H1 (cell line): ENCODE data around the gene SRSF3. TPM values are rescaled to one million over a fixed set of nuclear protein-coding genes. Genes with fewer than 3 reads are reported as not detected.

Experiments used
- CHD7 ChIP-seq: fragments of 300-600 bp; sonication (generic); IDR thresholded peaks from 2 replicates; pipeline ENCODE4 v1.7.1; 2012; ENCODE audit warnings: low read length, moderate library complexity, mild to moderate bottlenecking, inconsistent platforms; ENCODE audit not compliant: insufficient replicate concordance
- GABPA ChIP-seq: IDR thresholded peaks from 2 replicates; pipeline ENCODE4 v1.6.1; 2011; ENCODE audit warnings: mild to moderate bottlenecking, low read length, moderate library complexity, borderline replicate concordance; ENCODE audit not compliant: insufficient read depth
- HDAC6 ChIP-seq: IDR thresholded peaks from one replicate; pipeline ENCODE4 v1.7.1; 2012; ENCODE audit warnings: low read depth, mild to moderate bottlenecking, inconsistent platforms, low read length, moderate library complexity
- SIN3A ChIP-seq, 2 experiments: IDR thresholded peaks in 1 of 2; conservative IDR thresholded peaks in 1 of 2; 2 replicates each; pipeline ENCODE4 v1.6.1; 2011 to 2012; ENCODE audit warnings: low read length in 2 of 2, improper control_type of control experiment in 1 of 2, low read depth in 1 of 2, mild to moderate bottlenecking in 1 of 2
- TAF7 ChIP-seq: optimal IDR thresholded peaks from 2 replicates; pipeline ENCODE3; 2011; ENCODE audit warnings: low read depth, mild to moderate bottlenecking, inconsistent platforms, low read length, moderate library complexity, borderline replicate concordance
- polyA plus RNA-seq, 7 experiments: library from polyadenylated mRNA; depleted of rRNA in 3 of 7; stranded (reverse) in 5 of 7; unstranded in 2 of 7; fragments of >200 nt in 5 of 7; fragments of 200-250 nt in 2 of 7; gene quantifications; 1 replicate in 5 of 7; 2 replicates in 1 of 7; 4 replicates in 1 of 7; pipeline versions ENCODE4 v1.2.1 to v1.2.3, GENCODE V29; 2011 to 2013; ENCODE audit warnings: missing spikeins in 2 of 7, mixed read lengths in 2 of 7
- total RNA-seq: library from RNA; stranded (reverse); fragmentation: NEBNext Ultra II Directional; extraction: Animal tissue kit (Norgen Biotek cat#: 25700); gene quantifications from 2 replicates; pipeline ENCODE4 v1.2.1, GENCODE V29; 2021

Gene SRSF3
- total and polyA plus RNA-seq, 2 of the 8 experiments (the other 6 are each of a cell fraction or from before 2014, with no cell fraction given): 471 to 689 TPM

- TF ChIP-seq CHD7 (no peak), HDAC6 (no peak), GABPA (no peak), TAF7 (peak; percentile 14), SIN3A (conservative IDR thresholded peaks at IDR 0.05 in 1 of 2, IDR thresholded peaks at IDR 0.05 in 1 of 2; ENCODE audit: low read depth in 1 of 2, low read length in 2 of 2) (0 out of 4 replicates have a peak, but pooled peaks of 1 of the 2 experiments have one; percentile 16)
Observed at GRCh38 chr6:36594816-36595643, 868 bp downstream of the SRSF3 start (continued).
